GM13977 (cell line): Measurements from ENCODE around the gene MYO15A.

Experiments
- DNase-seq: peaks from one replicate; pipeline ENCODE4 v3.0.0; 2012; ENCODE audit warnings: low spot score
- in situ Hi-C: fragments of 300-500 bp; cut with MboI; formaldehyde crosslinking; loops from one replicate; pipeline ENCODE4 v1.12.0; 2022; ENCODE audit warnings: low sequenced_read_pairs, low pct_unique_long_range_greater_than_20kb, mixed read lengths, inconsistent platforms; ENCODE audit not compliant: unreplicated experiment
- TF ChIP-seq, protein P1 (sequence below): IDR thresholded peaks from 2 replicates; pipeline ENCODE4 v1.5.1; 2012; ENCODE audit warnings: mild to moderate bottlenecking, control low read depth; ENCODE audit not compliant: insufficient read depth; ENCODE audit errors: extremely low read depth, missing control alignments

Gene MYO15A

DNA sequence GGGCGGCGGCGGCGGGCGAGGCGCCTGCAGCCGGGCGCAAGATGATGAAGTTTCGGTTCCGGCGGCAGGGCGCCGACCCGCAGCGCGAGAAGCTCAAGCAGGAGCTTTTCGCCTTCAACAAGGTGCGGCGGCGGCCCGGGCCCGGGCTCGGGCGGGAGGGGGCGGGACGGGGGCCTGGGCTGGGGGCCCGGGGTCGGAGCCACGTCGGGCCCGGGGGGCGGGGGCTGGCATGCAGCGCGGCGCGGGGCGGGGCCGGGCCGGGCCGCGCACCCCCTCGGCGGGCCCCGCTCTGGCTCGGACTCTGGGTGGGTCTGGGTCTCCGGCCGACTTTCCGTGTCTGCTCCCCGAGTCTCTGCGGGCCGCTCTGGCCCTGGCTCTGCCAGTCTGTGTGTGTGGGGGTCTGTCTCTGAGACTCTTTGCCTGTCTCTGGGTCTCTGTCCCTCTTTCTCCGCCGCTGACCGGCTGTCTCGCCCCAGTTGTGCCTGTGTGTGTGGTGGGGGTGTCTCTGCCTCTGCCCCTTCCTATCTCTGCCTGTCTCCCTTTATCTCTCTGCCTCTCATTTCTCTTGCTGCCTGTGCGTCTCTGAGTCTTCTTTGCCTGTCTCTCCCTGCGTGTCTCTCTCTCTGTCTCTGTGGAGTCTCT, 117.2 kb downstream of the MYO15A start:
- TF ChIP-seq, protein P1, sequence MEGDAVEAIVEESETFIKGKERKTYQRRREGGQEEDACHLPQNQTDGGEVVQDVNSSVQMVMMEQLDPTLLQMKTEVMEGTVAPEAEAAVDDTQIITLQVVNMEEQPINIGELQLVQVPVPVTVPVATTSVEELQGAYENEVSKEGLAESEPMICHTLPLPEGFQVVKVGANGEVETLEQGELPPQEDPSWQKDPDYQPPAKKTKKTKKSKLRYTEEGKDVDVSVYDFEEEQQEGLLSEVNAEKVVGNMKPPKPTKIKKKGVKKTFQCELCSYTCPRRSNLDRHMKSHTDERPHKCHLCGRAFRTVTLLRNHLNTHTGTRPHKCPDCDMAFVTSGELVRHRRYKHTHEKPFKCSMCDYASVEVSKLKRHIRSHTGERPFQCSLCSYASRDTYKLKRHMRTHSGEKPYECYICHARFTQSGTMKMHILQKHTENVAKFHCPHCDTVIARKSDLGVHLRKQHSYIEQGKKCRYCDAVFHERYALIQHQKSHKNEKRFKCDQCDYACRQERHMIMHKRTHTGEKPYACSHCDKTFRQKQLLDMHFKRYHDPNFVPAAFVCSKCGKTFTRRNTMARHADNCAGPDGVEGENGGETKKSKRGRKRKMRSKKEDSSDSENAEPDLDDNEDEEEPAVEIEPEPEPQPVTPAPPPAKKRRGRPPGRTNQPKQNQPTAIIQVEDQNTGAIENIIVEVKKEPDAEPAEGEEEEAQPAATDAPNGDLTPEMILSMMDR, result no peak
- no peak for DNase-seq
- in situ Hi-C loops, result no loop called here

DNA sequence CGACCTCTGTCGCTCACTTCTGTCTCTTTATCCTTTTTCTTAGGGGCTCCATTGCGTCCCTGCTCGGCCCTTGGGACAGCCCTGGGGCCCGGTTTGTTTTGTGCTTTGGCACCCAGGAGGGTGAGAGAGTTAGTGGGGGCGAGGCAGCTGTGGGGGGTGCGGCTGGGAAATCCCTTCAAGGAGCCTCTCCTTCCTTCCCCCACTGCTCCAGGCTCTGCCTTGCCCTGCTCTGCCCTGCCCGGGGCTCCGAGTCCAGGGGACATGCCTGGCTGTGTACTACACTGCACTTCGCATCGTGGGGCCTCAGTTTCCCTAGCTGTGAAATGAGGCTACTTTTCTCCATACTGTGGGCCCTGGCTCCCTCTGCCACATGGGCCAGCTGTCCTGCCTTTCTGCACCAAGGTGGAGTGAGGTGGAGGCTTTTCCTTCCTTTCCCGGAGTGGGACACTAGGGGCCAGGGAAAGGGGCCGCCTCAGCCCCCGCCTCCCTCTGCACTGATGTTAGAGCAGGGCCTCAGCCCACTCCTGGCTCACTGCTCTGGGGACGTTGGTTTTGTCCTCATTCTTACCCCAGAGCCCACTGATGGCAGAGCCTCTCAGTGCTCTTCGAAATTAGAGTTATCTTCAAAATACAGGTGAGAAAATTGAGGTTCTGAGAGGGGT, 117.9 kb downstream of the MYO15A start:
- TF ChIP-seq, protein P1, result no peak
- in situ Hi-C loops, result no loop called here
- no peak for DNase-seq

DNA sequence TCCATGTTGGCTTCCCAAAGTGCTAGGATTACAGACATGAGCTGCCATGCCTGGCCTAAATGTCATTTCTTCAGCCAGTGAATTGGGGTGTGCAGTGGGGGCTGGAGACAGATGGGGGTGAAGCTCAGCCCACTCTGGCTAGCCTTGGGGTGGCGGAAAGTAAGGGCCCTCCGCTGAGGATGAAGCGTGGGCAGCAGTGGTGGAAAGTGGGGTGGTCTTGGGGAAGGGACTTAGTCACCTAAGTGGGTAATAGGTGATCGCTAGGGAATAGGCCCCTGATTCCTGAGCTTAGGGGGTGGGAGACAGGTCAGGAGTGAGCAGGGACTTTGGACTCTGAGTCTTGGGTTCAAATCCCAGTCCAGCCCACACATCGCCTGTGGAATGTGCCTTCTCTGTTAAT, 119.1 kb downstream of the MYO15A start:
- TF ChIP-seq, protein P1, result no peak
- in situ Hi-C loops, result no loop called here
- DNase-seq, result no peak

DNA sequence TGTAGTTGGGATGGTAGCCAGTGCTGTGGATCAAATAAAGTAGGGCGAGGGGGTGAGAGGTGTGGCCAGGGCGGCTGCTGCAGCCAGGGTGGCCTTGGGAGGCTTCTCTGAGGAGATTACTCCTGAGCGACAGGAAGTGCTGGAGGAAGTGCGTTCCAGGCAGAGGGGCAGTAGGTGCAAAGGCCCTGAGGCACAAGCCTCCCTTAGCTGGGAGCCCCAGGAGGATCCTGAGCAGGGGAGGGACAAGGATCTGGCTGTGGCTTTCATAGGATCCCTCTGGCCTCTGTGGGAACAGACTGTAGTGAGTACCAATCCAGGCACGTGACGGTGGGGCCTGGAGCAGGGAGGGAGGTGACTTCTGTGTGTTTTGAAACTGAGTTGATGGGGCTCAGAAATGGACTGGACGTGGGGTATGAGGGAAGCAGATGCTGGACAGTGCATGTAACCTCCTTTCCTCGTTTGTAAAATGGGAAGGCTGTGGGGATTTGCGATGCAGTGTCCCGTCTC, 119.7 kb downstream of the MYO15A start:
- TF ChIP-seq, protein P1, result no peak
- DNase-seq, result no peak
- in situ Hi-C loops, result no loop called here

DNA sequence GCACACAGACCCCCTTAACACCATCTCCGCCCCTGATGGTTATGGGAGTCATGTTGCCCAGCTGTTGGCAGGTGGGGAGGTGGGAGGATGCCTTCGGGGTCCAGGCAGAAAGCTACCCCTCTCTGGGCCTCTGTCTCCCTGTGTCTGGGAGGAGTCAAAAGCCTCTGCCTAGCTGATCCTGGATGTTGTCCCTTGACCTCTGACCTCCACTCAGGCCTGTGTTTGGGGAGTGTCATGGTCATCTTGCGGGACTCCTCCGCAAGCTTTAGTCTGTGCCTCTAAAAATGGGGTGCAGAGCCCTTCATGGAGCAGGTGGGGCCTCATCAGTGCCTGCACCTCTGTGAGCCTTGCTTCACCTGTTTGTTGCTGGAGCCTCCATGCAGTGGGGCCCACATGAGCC, 120.7 kb downstream of the MYO15A start:
- DNase-seq, result no peak
- in situ Hi-C loops, result no loop called here
- TF ChIP-seq, protein P1, result no peak
